HepG2 (cell line): ENCODE data around the gene GDF7. TPM values are rescaled to one million over a fixed set of nuclear protein-coding genes. Genes with fewer than 3 reads are reported as not detected.

Experiments
- ESRRA ChIP-seq: sonication (generic); formaldehyde crosslinking; IDR thresholded peaks from 2 replicates; pipeline ENCODE4 v1.5.1; 2020; ENCODE audit warnings: mild to moderate bottlenecking, low read depth, missing genetic modification reagents
- MAFK ChIP-seq, 2 experiments: IDR thresholded peaks in 1 of 2; conservative IDR thresholded peaks in 1 of 2; 2 replicates each; pipeline ENCODE4 v1.6.1; 2011; ENCODE audit warnings: improper control_type of control experiment in 2 of 2, low read length in 2 of 2
- NCOA2 ChIP-seq: sonication (generic); formaldehyde crosslinking; IDR thresholded peaks from 2 replicates; pipeline ENCODE4 v1.8.0; 2022; ENCODE audit warnings: inconsistent platforms
- PHF20 ChIP-seq: sonication (generic); formaldehyde crosslinking; IDR thresholded peaks from 2 replicates; pipeline ENCODE4 v1.5.0; 2020; ENCODE audit warnings: mild to moderate bottlenecking, missing genetic modification reagents
- POGZ ChIP-seq: sonication (generic); formaldehyde crosslinking; IDR thresholded peaks from 2 replicates; pipeline ENCODE4 v1.4.0; 2020; ENCODE audit warnings: mild to moderate bottlenecking, missing genetic modification reagents
- RNF219 ChIP-seq: sonication (generic); formaldehyde crosslinking; IDR thresholded peaks from 2 replicates; pipeline ENCODE4 v1.5.0; 2020; ENCODE audit warnings: mild to moderate bottlenecking, missing genetic modification reagents
- SETDB1 ChIP-seq: sonication (generic); formaldehyde crosslinking; IDR thresholded peaks from 2 replicates; pipeline ENCODE4 v1.5.1; 2020; ENCODE audit warnings: missing genetic modification reagents, mild to moderate bottlenecking, borderline replicate concordance
- SRSF1 ChIP-seq: fragments of 200-400 bp; formaldehyde crosslinking; optimal IDR thresholded peaks from 2 replicates; pipeline ENCODE3; 2017; ENCODE audit warnings: mild to moderate bottlenecking, low read depth, low read length, moderate library complexity
- TBX2 ChIP-seq: sonication (generic); formaldehyde crosslinking; IDR thresholded peaks from 2 replicates; pipeline ENCODE4 v1.5.0; 2020; ENCODE audit warnings: missing genetic modification reagents, mild to moderate bottlenecking, borderline replicate concordance
- ZNF121 ChIP-seq: sonication (generic); formaldehyde crosslinking; IDR thresholded peaks from 2 replicates; pipeline ENCODE4 v1.5.0; 2020; ENCODE audit warnings: mild to moderate bottlenecking, missing genetic modification reagents
- ZNF564 ChIP-seq: sonication (generic); formaldehyde crosslinking; IDR thresholded peaks from 2 replicates; pipeline ENCODE4 v1.8.1; 2023; ENCODE audit warnings: mild to moderate bottlenecking, missing genetic modification reagents
- ZNF713 ChIP-seq: sonication (generic); formaldehyde crosslinking; IDR thresholded peaks from 2 replicates; pipeline ENCODE4 v1.4.0; 2020; ENCODE audit warnings: mild to moderate bottlenecking, missing genetic modification reagents
- ZNF800 ChIP-seq: sonication (generic); formaldehyde crosslinking; IDR thresholded peaks from 2 replicates; pipeline ENCODE4 v1.4.0; 2020; ENCODE audit warnings: missing genetic modification reagents
- polyA plus RNA-seq, 8 experiments: library from polyadenylated mRNA; depleted of rRNA in 3 of 8; stranded (reverse) in 7 of 8; unstranded in 1 of 8; fragments of >200 nt; fragmentation: Illumina TruSeq in 4 of 8; extraction: Trizol in 4 of 8; gene quantifications; 2 replicates each; pipeline versions ENCODE4 v1.2.1 to v1.2.3, GENCODE V29; 2011 to 2016; ENCODE audit warnings: low read depth in 4 of 8, missing spikeins in 1 of 8, mixed read lengths in 1 of 8; ENCODE audit not compliant: insufficient read depth in 1 of 8
- total RNA-seq, 5 experiments: library from RNA; depleted of rRNA; stranded (reverse); fragments of >200 nt; fragmentation: Illumina TruSeq; extraction: Trizol; gene quantifications; 2 replicates each; pipeline ENCODE4 v1.2.3, GENCODE V29; 2016; ENCODE audit warnings: low read depth in 1 of 5
- TF ChIP-seq, protein P1 (sequence below): sonication (generic); formaldehyde crosslinking; IDR thresholded peaks from 2 replicates; pipeline ENCODE4; 2020; ENCODE audit warnings: missing genetic modification reagents, mild to moderate bottlenecking, borderline replicate concordance
- TF ChIP-seq, protein P2 (sequence below): sonication (generic); IDR thresholded peaks from 2 replicates; pipeline ENCODE4 v1.6.1; 2016; ENCODE audit warnings: low read depth, borderline replicate concordance
- TF ChIP-seq, protein P3 (sequence below): sonication (generic); formaldehyde crosslinking; IDR thresholded peaks from 2 replicates; pipeline ENCODE4 v1.4.0; 2020; ENCODE audit warnings: mild to moderate bottlenecking, missing genetic modification reagents
- TF ChIP-seq, protein P4 (sequence below): sonication (generic); formaldehyde crosslinking; IDR thresholded peaks from 2 replicates; pipeline ENCODE4 v1.4.0; 2020; ENCODE audit warnings: mild to moderate bottlenecking, missing genetic modification reagents
- TF ChIP-seq, protein P5 (sequence below): IDR thresholded peaks from 2 replicates; pipeline ENCODE4 v1.6.1; 2018; ENCODE audit warnings: missing genetic modification reagents

The GDF7 gene
- total and polyA plus RNA-seq, 2 of the 13 experiments (the other 11 are each of a cell fraction or from before 2014, with no cell fraction given) = 1.6 to 15.0 TPM

DNA sequence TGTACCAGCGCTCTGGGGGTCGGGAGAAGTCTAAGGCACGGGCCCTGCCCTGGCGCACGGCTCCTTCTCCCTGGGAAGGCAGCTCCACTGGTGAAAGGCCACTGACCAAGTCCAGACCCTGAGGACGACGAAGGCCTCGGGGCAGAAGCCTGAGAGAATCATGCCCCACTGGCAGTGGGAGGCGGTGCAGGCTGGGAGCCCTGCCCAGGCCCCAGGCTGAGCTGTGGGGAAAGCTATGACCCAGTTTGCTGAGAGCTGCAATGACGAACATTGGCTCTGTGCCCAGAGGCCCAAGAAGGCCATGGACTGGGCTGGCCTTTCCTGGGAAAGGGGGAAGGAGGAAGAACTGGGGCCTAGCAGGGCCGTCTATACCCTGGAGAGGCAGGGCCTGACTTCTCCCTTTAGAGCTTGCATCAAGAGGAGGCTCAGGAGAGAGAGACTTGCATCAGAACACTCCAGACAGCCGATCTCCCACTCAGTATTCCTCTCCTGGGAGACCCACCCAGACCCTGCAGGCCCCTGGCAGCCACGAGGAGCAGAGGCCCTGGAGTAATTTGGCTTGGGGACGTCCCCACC, 49.0 kb upstream of the GDF7 start (continued):
- TF ChIP-seq, protein P1, sequence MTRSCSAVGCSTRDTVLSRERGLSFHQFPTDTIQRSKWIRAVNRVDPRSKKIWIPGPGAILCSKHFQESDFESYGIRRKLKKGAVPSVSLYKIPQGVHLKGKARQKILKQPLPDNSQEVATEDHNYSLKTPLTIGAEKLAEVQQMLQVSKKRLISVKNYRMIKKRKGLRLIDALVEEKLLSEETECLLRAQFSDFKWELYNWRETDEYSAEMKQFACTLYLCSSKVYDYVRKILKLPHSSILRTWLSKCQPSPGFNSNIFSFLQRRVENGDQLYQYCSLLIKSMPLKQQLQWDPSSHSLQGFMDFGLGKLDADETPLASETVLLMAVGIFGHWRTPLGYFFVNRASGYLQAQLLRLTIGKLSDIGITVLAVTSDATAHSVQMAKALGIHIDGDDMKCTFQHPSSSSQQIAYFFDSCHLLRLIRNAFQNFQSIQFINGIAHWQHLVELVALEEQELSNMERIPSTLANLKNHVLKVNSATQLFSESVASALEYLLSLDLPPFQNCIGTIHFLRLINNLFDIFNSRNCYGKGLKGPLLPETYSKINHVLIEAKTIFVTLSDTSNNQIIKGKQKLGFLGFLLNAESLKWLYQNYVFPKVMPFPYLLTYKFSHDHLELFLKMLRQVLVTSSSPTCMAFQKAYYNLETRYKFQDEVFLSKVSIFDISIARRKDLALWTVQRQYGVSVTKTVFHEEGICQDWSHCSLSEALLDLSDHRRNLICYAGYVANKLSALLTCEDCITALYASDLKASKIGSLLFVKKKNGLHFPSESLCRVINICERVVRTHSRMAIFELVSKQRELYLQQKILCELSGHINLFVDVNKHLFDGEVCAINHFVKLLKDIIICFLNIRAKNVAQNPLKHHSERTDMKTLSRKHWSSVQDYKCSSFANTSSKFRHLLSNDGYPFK (CRISPR knock-in tag) = no peak
- TF ChIP-seq SRSF1 (no peak), ZNF564 (CRISPR knock-in tag) (no peak), ESRRA (CRISPR knock-in tag) (no peak), NCOA2 (CRISPR knock-in tag) (no peak), ZNF800 (CRISPR knock-in tag) (no peak), ZNF121 (CRISPR knock-in tag) (peak; percentile 63), PHF20 (CRISPR knock-in tag) (peak; percentile 50), SETDB1 (no peak), POGZ (CRISPR knock-in tag) (peak; percentile 79), ZNF713 (CRISPR knock-in tag) (no peak), MAFK (conservative IDR thresholded peaks at IDR 0.05 in 1 of 2, IDR thresholded peaks at IDR 0.05 in 1 of 2; ENCODE audit: low read length in 2 of 2) (0 out of 4 replicates have a peak, but pooled peaks have one; percentile 2 to 33), TBX2 (peak; percentile 47), RNF219 (no peak)
- TF ChIP-seq, protein P2, sequence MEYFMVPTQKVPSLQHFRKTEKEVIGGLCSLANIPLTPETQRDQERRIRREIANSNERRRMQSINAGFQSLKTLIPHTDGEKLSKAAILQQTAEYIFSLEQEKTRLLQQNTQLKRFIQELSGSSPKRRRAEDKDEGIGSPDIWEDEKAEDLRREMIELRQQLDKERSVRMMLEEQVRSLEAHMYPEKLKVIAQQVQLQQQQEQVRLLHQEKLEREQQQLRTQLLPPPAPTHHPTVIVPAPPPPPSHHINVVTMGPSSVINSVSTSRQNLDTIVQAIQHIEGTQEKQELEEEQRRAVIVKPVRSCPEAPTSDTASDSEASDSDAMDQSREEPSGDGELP = peak; percentile 46; the same call in 1 of the 2 replicates
- TF ChIP-seq, protein P3, sequence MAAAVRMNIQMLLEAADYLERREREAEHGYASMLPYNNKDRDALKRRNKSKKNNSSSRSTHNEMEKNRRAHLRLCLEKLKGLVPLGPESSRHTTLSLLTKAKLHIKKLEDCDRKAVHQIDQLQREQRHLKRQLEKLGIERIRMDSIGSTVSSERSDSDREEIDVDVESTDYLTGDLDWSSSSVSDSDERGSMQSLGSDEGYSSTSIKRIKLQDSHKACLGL (CRISPR knock-in tag) = 0 out of 2 replicates have a peak, but pooled peaks have one; percentile 40
- TF ChIP-seq, protein P4, sequence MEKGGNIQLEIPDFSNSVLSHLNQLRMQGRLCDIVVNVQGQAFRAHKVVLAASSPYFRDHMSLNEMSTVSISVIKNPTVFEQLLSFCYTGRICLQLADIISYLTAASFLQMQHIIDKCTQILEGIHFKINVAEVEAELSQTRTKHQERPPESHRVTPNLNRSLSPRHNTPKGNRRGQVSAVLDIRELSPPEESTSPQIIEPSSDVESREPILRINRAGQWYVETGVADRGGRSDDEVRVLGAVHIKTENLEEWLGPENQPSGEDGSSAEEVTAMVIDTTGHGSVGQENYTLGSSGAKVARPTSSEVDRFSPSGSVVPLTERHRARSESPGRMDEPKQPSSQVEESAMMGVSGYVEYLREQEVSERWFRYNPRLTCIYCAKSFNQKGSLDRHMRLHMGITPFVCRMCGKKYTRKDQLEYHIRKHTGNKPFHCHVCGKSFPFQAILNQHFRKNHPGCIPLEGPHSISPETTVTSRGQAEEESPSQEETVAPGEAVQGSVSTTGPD (CRISPR knock-in tag) = no peak
- TF ChIP-seq, protein P5, sequence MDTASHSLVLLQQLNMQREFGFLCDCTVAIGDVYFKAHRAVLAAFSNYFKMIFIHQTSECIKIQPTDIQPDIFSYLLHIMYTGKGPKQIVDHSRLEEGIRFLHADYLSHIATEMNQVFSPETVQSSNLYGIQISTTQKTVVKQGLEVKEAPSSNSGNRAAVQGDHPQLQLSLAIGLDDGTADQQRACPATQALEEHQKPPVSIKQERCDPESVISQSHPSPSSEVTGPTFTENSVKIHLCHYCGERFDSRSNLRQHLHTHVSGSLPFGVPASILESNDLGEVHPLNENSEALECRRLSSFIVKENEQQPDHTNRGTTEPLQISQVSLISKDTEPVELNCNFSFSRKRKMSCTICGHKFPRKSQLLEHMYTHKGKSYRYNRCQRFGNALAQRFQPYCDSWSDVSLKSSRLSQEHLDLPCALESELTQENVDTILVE (CRISPR knock-in tag) = 0 out of 2 replicates have a peak, but pooled peaks have one; percentile 22
